IgD-negative memory B cell (primary cell): ENCODE results near the gene CARMIL3. TPM values are rescaled to one million over a fixed set of nuclear protein-coding genes. Genes with fewer than 3 reads are reported as not detected.
"Not testable (repeated sequence)": the region's sequence is repeated elsewhere in the genome, so short reads cannot be mapped to it uniquely, and the experiment has no call there.

ENCODE experiments used
- H3K27ac Mint-ChIP-seq, 3 donors: one replicate each; pipeline ENCODE4 v1.8.0; 2020 to 2022; ENCODE audit warnings: mild to moderate bottlenecking in 3 of 3, mixed read lengths in 3 of 3, moderate library complexity in 1 of 3
- H3K27me3 Mint-ChIP-seq: one replicate; pipeline ENCODE4 v1.8.0; 2021; ENCODE audit warnings: mixed read lengths
- H3K36me3 Mint-ChIP-seq: one replicate; pipeline ENCODE4 v1.8.0; 2020; ENCODE audit warnings: mild to moderate bottlenecking, mixed read lengths
- H3K4me1 Mint-ChIP-seq, 3 donors: one replicate each; pipeline ENCODE4 v1.8.0; 2020 to 2022; ENCODE audit warnings: mixed read lengths in 3 of 3, mild to moderate bottlenecking in 1 of 3
- H3K4me3 Mint-ChIP-seq, 4 donors: one replicate each; pipeline ENCODE4 v1.8.0; 2020 to 2022; ENCODE audit warnings: mild to moderate bottlenecking in 4 of 4, mixed read lengths in 4 of 4, moderate library complexity in 3 of 4
- H3K9me3 Mint-ChIP-seq, 3 donors: one replicate each; pipeline ENCODE4 v1.8.0; 2020 to 2021; ENCODE audit warnings: mixed read lengths in 3 of 3, mild to moderate bottlenecking in 1 of 3
- polyA plus RNA-seq: library from polyadenylated mRNA; unstranded; fragments of 300-500 nt; fragmentation: Illumina TruSeq; gene quantifications from one replicate; pipeline ENCODE4 v1.2.3, GENCODE V29; 2021

CARMIL3 gene
- polyA plus RNA-seq, 1 donor from 2014 or later = 0.35 TPM

DNA sequence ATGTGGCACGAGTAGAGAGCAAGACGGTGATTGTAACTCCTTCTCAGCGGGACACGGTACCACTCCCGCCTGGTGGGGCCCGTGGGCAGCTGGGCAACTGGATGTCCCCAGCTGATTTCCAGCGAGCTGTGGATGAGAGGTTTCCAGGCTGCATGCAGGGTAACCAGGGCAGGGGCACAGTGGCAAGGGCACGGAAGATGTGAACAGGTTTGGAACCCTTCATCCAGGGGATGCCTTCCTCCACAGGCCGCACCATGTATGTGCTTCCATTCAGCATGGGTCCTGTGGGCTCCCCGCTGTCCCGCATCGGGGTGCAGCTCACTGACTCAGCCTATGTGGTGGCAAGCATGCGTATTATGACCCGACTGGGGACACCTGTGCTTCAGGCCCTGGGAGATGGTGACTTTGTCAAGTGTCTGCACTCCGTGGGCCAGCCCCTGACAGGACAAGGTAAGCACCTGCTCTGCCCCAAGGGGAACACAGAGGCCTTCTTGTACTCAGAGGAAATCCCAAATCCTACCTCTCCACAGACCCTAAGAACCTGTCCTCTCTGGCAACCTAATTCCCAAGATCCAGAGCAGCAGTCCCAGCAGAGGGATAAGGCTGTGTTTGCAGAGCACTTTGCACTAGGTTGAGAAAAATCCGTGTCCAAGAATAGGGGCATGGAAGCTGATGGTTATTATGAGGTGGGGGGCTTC lies 46.6 kb downstream of the CARMIL3 start:
- Mint-ChIP-seq H3K27ac (no peak overlapping the region), H3K27me3 (no peaks in the 10 kb centered on the region), H3K4me1 (peaks cover 10 to 19% (median 12%) of the 10 kb centered on the region in 3 donors), H3K4me3 (peak overlapping the region in 1 of 4 donors; percentile 28), H3K36me3 (peaks cover 2% of the 10 kb centered on the region), H3K9me3 (no peaks in the 10 kb centered on the region)

DNA sequence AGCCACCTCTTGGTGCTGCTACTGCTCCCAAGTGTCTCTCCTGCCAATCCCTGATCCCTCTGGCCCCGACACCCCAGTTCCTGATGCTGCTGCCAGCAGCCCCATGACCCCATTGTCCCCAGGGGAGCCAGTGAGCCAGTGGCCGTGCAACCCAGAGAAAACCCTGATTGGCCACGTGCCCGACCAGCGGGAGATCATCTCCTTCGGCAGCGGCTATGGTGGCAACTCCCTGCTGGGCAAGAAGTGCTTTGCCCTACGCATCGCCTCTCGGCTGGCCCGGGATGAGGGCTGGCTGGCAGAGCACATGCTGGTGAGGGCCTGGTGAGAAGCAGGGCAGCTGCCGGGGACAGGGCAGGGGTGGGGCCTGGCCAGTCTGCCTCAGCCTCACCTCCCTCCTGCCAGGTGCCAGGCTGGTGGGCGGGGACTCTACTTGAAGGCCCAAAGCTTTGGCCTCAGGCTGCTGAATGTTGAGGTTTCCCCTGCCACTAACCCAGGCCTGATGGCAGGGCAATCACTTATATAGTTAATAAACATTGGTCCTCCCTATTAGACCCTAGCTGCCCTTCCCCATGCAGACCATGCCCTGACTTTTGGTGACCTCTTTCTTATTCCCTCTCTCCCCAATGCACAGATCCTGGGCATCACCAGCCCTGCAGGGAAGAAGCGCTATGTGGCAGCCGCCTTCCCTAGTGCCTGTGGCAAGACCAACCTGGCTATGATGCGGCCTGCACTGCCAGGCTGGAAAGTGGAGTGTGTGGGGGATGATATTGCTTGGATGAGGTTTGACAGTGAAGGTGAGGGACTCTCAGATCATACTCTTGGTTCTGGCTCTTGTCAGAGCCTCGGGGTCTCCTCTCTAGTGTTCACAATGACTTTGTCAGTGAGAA lies 47.4 kb downstream of the CARMIL3 start:
- no peaks in the 10 kb centered on the region for H3K27me3 Mint-ChIP-seq
- peaks cover 2% of the 10 kb centered on the region for H3K36me3 Mint-ChIP-seq
- H3K9me3 Mint-ChIP-seq = no peaks in the 10 kb centered on the region
- H3K4me1 Mint-ChIP-seq = peaks cover 10 to 17% (median 11%) of the 10 kb centered on the region in 3 donors
- peak overlapping the region in 1 of 4 donors; percentile 24 for H3K4me3 Mint-ChIP-seq
- no peak overlapping the region for H3K27ac Mint-ChIP-seq

DNA sequence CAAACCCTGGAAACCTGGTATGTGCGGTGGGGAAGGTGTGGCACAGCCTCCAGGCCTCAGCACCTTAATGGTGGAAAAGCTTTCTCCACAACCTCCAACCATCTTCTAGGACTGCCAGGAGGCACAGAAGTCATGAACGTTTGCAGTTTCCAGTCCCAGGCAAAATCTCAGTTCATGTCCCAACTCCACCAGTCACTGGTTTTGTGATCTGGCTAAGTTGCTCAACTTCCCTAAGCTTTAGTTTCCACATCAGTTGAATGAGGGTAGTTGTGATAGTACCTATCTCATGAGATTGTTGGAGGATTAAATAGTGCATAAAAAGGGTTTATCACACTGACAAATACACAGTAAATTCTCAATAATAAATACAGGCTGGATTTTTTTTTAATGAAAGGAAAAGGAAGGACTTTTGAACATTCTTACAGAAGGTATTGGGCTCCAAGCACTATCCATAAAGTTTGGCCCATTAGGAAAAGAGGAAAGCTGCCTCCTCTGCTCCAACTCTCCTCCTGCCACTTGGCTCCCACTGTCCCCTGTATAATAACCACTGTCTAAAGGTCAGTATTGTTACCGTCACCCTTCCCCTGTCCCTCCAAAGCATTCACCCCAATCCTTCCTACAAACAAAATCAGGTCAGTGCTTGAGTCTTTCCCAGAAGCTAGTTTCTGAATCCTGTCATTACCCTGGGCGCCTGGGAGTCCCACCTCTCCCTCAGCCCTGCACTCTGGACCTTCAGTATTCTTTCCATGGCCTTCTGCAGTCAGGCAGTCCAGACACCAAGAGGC lies 48.6 kb downstream of the CARMIL3 start:
- Mint-ChIP-seq H3K9me3 (no peaks in the 10 kb centered on the region), H3K36me3 (peaks cover 5% of the 10 kb centered on the region), H3K27me3 (no peaks in the 10 kb centered on the region), H3K4me3 (peak overlapping the region in 1 of 4 donors; percentile 24), H3K27ac (peak overlapping the region in 1 of 3 donors; percentile 35), H3K4me1 (peaks cover 9 to 10% (median 10%) of the 10 kb centered on the region in 3 donors)

DNA sequence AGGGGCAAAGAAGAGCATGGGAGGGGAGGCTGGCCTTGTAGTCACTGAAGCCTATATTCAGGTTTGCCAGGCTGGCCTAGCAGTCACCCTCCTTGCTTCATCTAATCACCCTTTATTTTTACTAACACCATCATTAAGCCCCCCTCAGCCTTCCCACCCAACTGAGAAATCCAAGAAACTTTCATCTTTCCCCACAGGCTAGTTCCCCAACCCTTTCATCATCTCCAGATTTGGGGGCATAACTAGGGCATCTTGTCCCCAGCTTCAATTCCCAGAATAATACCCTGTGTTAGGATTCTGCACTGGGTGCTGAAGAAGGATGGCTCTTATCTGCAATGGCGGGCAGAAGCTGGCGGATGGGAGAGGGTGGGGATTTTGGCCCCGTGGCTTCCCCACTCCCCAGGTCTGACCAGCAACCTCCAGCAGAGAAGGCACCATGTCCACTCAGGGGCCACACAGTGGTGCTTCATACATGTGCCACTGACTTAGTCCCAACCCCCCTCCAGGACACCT lies 49.2 kb downstream of the CARMIL3 start:
- no peak overlapping the region for H3K4me3 Mint-ChIP-seq
- H3K36me3 Mint-ChIP-seq = peaks cover 3% of the 10 kb centered on the region
- H3K9me3 Mint-ChIP-seq = no peaks in the 10 kb centered on the region
- H3K4me1 Mint-ChIP-seq = peaks cover 4 to 6% (median 5%) of the 10 kb centered on the region in 3 donors
- H3K27me3 Mint-ChIP-seq = no peaks in the 10 kb centered on the region
- peak overlapping the region in 2 of 3 donors; percentile 35 to 50 for H3K27ac Mint-ChIP-seq

DNA sequence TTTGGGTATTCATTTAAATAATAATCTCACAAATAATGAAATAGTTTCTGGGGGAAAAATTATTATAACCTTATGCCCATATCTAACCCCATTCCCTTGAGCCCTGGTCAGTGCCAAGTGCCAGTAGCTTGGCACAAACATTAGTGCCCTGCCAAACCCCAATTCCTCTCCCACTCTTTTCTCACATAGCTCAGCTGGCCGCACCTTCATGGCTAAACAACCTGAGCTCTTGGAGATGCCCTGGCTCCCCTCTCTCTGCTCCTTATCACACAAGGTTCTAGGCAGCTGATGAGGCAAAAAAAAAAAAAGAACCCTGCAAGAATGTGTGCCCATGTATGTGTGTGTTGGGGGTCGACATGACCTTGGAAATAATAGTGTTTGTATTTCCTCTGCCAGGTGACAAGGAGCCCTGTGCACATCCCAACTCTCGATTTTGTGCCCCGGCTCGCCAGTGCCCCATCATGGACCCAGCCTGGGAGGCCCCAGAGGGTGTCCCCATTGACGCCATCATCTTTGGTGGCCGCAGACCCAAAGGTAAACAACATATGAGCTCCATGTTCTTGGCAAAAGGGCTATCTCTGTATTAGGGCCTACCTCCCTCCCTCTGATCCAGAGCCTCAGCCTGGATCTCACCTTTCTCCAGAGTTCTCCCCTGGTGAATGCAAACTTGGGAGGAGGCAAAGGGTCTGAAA lies 50.7 kb downstream of the CARMIL3 start:
- H3K36me3 Mint-ChIP-seq = peaks cover 3% of the 10 kb centered on the region
- no peaks in the 10 kb centered on the region for H3K9me3 Mint-ChIP-seq
- H3K4me3 Mint-ChIP-seq = no peak overlapping the region
- H3K27me3 Mint-ChIP-seq = no peaks in the 10 kb centered on the region
- H3K27ac Mint-ChIP-seq = no peak overlapping the region
- peaks cover 0 to 2% (median 0%) of the 10 kb centered on the region in 3 donors for H3K4me1 Mint-ChIP-seq

DNA sequence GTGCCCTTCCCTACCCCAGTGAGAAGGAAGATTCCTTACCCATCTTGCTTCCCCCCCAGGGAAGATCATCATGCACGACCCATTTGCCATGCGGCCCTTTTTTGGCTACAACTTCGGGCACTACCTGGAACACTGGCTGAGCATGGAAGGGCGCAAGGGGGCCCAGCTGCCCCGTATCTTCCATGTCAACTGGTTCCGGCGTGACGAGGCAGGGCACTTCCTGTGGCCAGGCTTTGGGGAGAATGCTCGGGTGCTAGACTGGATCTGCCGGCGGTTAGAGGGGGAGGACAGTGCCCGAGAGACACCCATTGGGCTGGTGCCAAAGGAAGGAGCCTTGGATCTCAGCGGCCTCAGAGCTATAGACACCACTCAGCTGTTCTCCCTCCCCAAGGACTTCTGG lies 51.6 kb downstream of the CARMIL3 start:
- Mint-ChIP-seq H3K9me3 (no peaks in the 10 kb centered on the region), H3K4me1 (peaks cover 0 to 4% (median 0%) of the 10 kb centered on the region in 3 donors), H3K36me3 (peaks cover 3% of the 10 kb centered on the region), H3K27me3 (no peaks in the 10 kb centered on the region), H3K4me3 (no peak overlapping the region), H3K27ac (peak overlapping the region in 1 of 3 donors; percentile 50)

DNA sequence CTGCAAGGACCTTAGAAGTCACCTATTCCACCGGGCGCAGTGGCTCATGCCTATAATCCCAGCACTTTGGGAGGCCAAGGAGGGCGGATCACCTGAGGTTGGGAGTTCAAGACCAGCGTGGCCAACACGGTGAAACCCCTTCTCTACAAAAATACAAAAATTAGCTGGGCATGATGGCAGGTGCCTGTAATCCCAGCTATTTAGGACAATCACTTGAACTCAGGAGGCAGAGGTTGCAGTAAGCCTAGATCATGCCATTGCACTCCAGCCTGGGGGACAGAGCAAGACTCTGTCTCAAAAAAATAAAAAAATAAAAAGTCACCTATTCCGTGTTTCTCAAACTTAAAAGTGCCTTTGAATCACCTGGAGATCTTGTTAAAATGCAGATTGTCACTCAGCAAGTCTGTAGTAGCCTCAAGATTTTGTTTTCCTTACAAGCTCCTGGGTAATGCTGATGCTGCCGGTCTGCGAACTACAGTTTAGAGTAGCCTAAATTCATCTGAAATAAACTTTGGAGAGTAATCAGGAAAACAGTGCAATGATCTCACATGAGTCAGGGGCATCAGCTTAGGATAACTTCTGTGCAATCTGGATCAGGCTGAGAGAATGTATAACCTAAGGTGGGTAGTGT lies 53.9 kb downstream of the CARMIL3 start:
- peaks cover 6 to 11% (median 7%) of the 10 kb centered on the region in 3 donors for H3K4me1 Mint-ChIP-seq
- not testable (repeated sequence) for H3K27ac Mint-ChIP-seq, H3K27me3 Mint-ChIP-seq, H3K36me3 Mint-ChIP-seq, H3K9me3 Mint-ChIP-seq
- peak overlapping the region in 1 of 4 donors; percentile 45 for H3K4me3 Mint-ChIP-seq

DNA sequence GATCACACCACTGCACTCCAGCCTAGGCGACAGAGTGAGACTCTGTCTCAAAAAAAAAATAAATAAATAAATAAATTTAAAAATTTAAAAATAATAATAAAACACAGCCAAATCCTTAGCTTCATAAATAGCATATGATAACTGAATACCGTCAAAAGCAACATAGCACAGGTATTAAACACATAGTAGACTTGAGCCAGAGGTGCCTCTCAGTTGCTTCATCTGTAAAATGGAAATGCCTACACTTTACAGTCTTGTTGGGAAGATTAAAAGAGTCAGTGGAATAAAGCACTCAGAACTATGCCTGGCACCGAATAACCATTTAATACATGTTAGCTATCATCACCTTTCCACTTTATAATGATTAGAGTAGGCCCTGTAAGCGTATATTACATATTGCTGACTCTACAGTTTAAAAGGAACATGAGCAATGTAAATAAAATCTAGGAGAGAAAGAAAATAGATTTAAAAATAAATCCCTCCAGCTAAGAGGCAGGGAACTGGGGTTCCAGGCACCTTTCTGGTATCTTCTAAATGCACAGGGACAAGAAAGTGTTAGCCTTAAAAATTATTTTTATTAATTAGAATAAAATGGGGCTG lies 55.0 kb downstream of the CARMIL3 start:
- no peaks in the 10 kb centered on the region for H3K9me3 Mint-ChIP-seq
- H3K4me3 Mint-ChIP-seq = no peak overlapping the region
- peaks cover 6 to 11% (median 7%) of the 10 kb centered on the region in 3 donors for H3K4me1 Mint-ChIP-seq
- no peak overlapping the region for H3K27ac Mint-ChIP-seq
- peaks cover 3% of the 10 kb centered on the region for H3K36me3 Mint-ChIP-seq
- H3K27me3 Mint-ChIP-seq = no peaks in the 10 kb centered on the region

DNA sequence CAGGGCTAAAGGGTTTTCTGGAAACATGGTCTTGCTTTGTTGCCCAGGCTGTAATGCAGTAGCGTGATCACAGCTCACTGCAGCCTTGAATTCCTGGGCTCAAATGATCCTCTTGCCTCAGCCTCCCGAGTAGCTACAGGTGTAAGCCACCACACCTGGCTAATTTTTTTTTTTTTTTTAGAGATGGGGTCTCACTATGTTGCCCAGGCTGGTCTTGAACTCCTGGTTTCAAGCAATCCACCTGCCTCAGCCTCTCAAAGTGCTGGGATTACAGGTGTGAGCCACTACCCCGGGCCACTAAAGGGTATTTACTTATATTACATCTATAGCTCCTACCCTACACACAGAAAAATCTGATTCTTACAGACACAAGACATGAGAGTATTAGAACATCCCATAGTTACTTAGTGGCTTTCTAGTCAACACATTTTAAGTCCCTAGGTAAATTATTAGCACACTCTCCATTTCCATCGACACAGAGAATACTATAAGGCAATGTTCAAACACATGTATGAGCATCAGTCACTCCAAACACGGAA lies 56.6 kb downstream of the CARMIL3 start:
- peaks cover 6 to 11% (median 7%) of the 10 kb centered on the region in 3 donors for H3K4me1 Mint-ChIP-seq
- peaks cover 3% of the 10 kb centered on the region for H3K36me3 Mint-ChIP-seq
- peak overlapping the region in 1 of 4 donors; percentile 55 for H3K4me3 Mint-ChIP-seq
- peak overlapping the region in 2 of 3 donors; percentile 27 to 93 for H3K27ac Mint-ChIP-seq
- H3K9me3 Mint-ChIP-seq = no peaks in the 10 kb centered on the region
- no peaks in the 10 kb centered on the region for H3K27me3 Mint-ChIP-seq

DNA sequence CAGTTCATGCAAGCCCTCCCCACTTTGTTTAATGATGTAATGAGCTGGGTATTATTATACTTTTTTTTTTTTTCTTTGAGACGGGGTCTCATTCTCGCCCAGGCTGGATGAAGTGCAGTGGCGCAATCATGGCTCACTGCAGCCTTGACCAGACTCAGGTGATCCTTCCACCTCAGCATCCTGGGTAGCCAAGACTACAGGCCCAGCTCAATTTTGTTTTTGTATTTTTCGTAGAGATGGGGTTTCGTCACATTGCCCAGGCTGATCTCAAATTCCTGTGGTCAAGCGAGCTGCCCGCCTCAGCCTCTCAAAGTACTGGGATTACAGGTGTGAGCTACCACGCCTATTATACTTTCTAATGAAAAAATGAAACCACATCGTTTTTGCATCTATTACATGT lies 58.3 kb downstream of the CARMIL3 start:
- no peaks in the 10 kb centered on the region for H3K27me3 Mint-ChIP-seq
- peak overlapping the region in 1 of 3 donors; percentile 15 for H3K27ac Mint-ChIP-seq
- H3K4me1 Mint-ChIP-seq = peaks cover 7 to 14% (median 7%) of the 10 kb centered on the region in 3 donors
- H3K4me3 Mint-ChIP-seq = no peak overlapping the region
- H3K36me3 Mint-ChIP-seq = no peaks in the 10 kb centered on the region
- H3K9me3 Mint-ChIP-seq = no peaks in the 10 kb centered on the region

DNA sequence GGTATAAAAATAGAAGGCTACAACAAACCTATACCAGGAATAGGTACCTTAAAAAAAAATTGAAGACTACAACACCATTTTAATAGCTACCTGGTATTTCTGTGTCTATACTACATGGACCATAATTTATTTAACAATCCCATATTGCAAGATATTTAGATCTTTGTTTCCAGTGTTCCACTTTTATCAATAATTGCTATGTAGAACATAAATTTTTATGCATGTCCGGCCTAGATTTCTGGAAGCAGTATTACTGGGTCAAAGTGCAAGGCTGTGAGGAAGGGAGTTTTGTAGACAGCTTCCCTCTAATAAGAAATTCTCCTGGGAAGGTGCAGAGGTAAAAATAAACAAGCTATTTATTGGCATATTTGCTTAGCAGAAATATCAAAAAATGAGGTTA lies 58.7 kb downstream of the CARMIL3 start:
- Mint-ChIP-seq H3K27ac (peak overlapping the region in 1 of 3 donors; percentile 15), H3K36me3 (no peaks in the 10 kb centered on the region)

DNA sequence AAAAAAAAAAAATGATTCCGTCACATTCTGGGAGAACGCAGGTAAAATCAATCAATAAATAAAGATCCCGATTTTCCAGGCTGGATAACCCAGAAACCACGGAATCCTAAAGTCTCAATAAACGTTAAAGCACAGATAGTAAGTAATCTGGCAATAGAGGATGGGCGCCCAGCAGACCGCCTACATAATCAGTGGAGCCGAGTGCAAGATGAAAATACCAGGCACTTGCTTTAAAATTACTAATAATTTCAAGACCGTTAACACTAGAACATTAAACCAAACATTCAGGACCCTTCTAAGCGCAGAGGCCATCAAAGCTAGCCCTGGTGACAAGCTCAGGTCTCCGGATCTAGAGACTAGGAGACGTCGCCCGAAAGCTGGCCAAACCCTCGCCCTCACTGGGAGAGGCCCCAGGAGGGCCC lies 61.6 kb downstream of the CARMIL3 start:
- H3K9me3 Mint-ChIP-seq = no peaks in the 10 kb centered on the region
- H3K27ac Mint-ChIP-seq = peak overlapping the region; percentile 98 to 100 (median 100)
- H3K4me1 Mint-ChIP-seq = peaks cover 22 to 25% (median 23%) of the 10 kb centered on the region in 3 donors
- no peaks in the 10 kb centered on the region for H3K36me3 Mint-ChIP-seq
- no peaks in the 10 kb centered on the region for H3K27me3 Mint-ChIP-seq
- H3K4me3 Mint-ChIP-seq = peak overlapping the region; percentile 95 to 100 (median 98)

More for the DNA sequence above, 58.7 kb downstream of the CARMIL3 start:
- Mint-ChIP-seq H3K9me3 (no peaks in the 10 kb centered on the region), H3K4me3 (peak overlapping the region in 1 of 4 donors; percentile 57), H3K27me3 (no peaks in the 10 kb centered on the region), H3K4me1 (peaks cover 10 to 18% (median 12%) of the 10 kb centered on the region in 3 donors)
